NCI-H146 (cell line): ENCODE results near the gene OGFOD1.
A peak's percentile ranks its signal among the peaks of the same experiment; 100 is the strongest.
"Not testable (repeated sequence)": the region's sequence is repeated elsewhere in the genome, so short reads cannot be mapped to it uniquely, and the experiment has no call there.

Experiments used
- DNase-seq: peaks from one replicate; lab custom pipeline; 2025; lab: John Stamatoyannopoulos, UW

Gene OGFOD1

GRCh38 chr16:56480776-56481467 lies 29.6 kb downstream of the OGFOD1 start:
- DNase-seq = no peak

- no peak for DNase-seq
Observed at GRCh38 chr16:56481468-56482122, 30.2 kb downstream of the OGFOD1 start.

DNA sequence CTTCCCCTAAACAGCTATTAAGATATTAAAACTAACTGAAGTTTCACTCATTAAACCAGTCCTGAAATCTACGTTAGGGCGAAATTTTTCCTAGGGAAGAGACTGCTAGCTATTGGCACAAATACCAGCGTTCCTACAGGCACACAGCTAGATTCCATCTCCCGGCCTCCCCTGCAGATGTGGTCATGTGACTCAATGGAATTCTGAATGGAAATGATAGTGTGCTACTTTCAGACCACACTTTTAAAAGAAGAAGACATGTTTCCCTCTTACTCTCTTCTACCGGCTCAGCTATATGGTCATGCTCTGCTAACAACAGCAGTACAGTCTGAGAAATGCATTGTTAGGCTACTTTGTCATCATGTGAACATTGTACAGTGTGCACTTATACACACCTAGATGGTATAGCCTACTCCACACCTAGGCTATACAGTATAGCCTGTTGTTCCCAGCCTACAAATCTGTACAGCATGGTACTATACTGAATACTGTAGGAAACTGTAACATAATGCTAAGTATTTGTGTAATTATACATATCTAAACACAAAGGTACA lies 31.4 kb downstream of the OGFOD1 start:
- no peak for DNase-seq

- no peak for DNase-seq
Observed at GRCh38 chr16:56483394-56483793, 32.0 kb downstream of the OGFOD1 start.

DNA sequence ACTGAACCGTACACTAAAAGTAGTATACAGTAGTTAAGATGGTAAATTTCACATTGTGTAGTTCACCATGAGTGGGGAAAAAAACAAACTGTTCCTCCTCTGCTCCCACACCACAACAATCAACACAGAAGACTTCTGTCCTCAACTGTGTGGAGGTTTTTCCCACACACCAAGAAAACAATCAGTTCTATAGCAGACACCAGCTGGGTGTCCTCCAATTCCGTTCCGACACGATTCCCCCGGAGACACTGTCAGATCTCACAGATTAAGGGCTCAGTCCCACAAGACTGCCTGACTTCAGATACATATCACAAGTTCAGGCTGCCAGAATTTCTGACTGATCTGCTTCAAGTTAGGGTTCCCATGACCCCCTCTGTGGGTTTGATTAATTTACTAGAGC lies 36.7 kb downstream of the OGFOD1 start:
- DNase-seq = no peak

DNA sequence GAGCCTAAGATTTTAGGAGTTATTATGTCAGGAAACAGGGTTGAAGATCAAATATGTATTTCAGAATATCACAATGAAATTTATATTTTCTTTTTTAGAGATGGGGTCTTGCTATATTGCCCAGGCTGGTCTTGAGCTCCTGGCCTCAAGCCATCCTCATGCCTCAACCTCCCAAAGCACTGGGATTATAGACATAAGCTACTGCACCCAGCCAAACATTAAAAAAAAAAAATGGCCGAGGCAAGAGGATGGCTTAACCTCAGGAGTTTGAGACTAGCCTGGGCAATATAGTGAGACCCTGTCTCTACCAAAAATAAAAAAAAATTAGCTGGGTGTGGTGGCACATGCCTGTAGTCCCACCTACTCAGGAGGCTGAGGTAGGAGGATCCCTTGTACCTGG lies 37.5 kb downstream of the OGFOD1 start:
- not testable (repeated sequence) for DNase-seq

- DNase-seq = no peak
Observed at GRCh38 chr16:56491657-56492261, 40.4 kb downstream of the OGFOD1 start.

DNA sequence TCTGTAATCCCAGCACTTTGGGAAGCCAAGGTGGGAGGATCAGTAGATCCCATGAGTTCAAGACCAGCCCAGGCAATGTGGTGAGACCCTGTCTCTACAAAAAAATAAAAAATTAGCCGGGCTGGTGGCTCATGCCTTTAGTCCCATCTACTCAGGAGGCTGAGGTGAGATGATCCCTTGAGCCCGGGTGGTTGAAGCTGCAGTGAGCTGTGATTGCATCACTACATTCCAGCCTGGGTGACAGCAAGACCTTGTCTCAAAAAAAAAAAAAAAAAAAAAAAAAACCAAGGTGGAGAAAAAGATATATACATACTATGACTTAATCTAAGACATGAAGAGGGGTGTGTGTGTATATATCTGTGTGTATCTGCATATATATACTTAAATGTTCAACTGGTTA lies 41.8 kb downstream of the OGFOD1 start:
- DNase-seq = no peak

DNA sequence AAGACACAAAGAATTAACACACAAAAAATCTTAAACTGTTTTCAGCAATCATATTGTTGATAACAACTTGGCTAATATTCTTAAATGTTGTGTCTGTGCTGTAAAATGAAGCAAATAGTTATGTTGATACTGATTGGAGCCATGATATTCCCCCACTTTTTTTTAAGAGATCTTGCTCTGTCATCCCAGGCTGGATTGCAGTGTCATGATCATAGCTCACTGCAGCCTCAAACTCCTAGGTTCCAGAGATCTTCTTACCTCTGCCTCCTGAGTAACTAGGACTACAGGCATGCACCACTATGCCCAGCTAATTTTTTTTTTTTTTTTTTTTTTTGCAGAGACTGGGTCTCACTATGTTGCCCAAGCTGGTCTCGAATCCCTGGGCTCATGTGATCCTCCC lies 42.5 kb downstream of the OGFOD1 start:
- no peak for DNase-seq

DNA sequence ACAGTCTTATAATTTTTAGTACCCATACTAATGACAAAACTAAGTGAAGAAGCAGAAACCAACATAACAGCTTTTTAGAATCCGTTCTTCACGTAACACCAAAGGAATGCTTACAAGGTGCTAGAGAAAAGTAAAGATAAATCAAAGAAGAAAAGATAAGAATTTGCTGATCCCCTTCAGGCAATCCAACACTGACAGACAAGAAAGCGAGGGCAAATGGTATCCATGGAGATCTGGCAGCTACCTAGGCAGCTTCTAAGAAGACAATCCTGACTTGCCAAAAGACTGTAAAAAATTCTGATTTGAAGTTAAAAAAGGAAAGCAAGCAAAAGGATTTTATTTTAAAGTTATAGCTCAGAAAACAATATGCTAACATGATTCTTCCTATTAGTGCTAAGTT lies 53.8 kb downstream of the OGFOD1 start:
- DNase-seq = no peak

- DNase-seq = no peak
Observed at GRCh38 chr16:56506941-56507340, 55.6 kb downstream of the OGFOD1 start.

GRCh38 chr16:56510544-56510943 lies 59.2 kb downstream of the OGFOD1 start:
- no peak for DNase-seq

- no peak for DNase-seq
Observed at GRCh38 chr16:56512025-56512424, 60.7 kb downstream of the OGFOD1 start.

GRCh38 chr16:56513091-56513490 lies 61.7 kb downstream of the OGFOD1 start:
- no peak for DNase-seq

GRCh38 chr16:56513972-56514371 lies 62.6 kb downstream of the OGFOD1 start:
- peak; percentile 26 for DNase-seq

GRCh38 chr16:56514845-56515244 lies 63.5 kb downstream of the OGFOD1 start:
- no peak for DNase-seq

DNA sequence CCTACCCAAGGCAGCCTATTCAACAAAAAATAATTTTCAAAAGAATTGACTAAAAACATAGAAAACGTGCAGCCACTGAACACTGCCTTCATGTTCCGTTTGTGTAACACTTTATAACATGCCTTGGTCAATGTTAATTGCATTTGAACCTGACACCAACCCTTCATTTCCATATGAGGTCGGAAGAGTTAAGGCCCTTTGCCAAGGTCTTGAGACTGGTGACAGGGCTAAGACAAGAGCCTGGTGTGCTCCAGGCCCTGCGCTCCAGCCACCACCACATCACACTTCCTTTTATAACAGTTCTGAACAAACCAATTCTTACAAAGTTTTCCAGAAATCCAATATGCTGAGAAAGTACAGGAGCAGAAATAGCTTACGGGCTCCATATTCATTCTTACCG lies 64.3 kb downstream of the OGFOD1 start:
- DNase-seq = no peak

GRCh38 chr16:56517206-56517605 lies 65.9 kb downstream of the OGFOD1 start:
- DNase-seq = no peak

DNA sequence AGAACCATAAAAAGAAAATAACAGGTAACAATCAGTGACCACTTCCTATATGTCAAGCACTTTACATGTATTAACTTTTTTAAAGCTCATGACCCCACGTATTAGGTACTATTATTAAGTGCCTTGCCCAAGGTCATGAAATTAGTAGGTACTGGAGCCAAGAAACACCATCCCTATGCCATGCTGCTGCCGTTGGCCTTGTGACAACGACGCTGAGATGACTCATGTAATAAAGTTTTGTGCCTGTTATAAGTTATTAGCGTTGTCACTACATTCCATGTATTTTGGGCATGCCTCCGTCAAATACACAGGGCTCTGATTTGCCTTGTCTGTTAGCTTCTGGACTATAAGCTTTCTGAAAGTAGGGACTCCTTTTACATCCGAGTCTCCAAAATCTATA lies 67.1 kb downstream of the OGFOD1 start:
- DNase-seq = no peak

- peak; percentile 78 for DNase-seq
Observed at GRCh38 chr16:56519459-56520250, 68.3 kb downstream of the OGFOD1 start, which contains the start of gene BBS2. Gene BBS2, minus strand, starts transcription at chr16:56520024. Its CDS starts 162 bp downstream, at chr16:56519862.

DNA sequence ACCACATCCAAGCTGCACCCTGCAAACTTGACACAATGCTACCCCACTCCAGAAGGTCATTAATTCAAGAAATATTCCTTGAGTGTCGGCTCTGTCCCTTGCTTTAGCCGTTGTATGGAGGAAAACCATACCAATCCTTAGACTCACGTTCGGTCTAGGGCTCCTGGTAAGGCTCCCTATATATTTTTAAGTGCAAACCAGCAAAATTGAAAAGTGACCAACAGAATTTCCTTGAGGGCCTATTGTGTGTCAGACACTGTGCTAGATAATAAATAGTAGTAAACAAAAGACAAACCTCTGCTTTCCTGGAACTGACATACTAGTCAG lies 68.9 kb downstream of the OGFOD1 start:
- no peak for DNase-seq

DNA sequence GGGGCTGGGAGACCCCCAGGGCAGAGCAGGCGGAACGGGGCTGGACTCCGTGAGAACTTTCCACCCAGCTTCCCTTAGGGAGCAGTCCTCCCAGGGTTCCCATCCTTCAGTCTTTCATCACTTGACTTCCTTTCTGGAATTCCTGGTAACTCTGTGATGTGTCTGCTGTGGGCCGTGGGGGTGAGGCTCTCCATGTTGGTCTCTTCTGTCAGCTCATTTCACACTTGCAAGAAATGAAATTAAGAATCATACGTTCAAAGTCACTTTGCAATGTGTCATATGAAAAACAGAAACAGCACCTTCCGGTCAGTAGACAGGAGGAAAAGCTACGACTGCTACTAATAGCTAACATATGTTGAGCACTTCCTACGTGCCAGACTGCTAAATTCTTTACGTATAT lies 73.9 kb downstream of the OGFOD1 start:
- DNase-seq = no peak
